HUES6 (cell line): Measurements from ENCODE around the gene DAB1.

Experiments
- H3K27ac ChIP-seq: 2 replicates; pipeline ENCODE4 v1.7.0; 2013; ENCODE audit warnings: low read depth, mild to moderate bottlenecking, low read length, inconsistent platforms
- H3K27me3 ChIP-seq: 2 replicates; pipeline ENCODE4 v1.6.1; 2013; ENCODE audit warnings: low read length; ENCODE audit not compliant: control insufficient read depth, insufficient read depth
- H3K36me3 ChIP-seq: 2 replicates; pipeline ENCODE4 v1.6.1; 2013; ENCODE audit warnings: low read length; ENCODE audit not compliant: control insufficient read depth, insufficient read depth
- H3K4me1 ChIP-seq: 2 replicates; pipeline ENCODE4 v1.6.1; 2013; ENCODE audit warnings: low read length; ENCODE audit not compliant: control insufficient read depth, insufficient read depth
- H3K4me3 ChIP-seq: 2 replicates; pipeline ENCODE4 v1.5.1; 2013; ENCODE audit warnings: low read depth, low read length
- H3K9ac ChIP-seq: one replicate; pipeline ENCODE4 v1.6.1; 2013; ENCODE audit warnings: mild to moderate bottlenecking, low read length
- H3K9me3 ChIP-seq: 2 replicates; pipeline ENCODE4 v1.6.1; 2013; ENCODE audit warnings: low read depth, low read length; ENCODE audit not compliant: control insufficient read depth, insufficient read depth

Gene DAB1

DNA sequence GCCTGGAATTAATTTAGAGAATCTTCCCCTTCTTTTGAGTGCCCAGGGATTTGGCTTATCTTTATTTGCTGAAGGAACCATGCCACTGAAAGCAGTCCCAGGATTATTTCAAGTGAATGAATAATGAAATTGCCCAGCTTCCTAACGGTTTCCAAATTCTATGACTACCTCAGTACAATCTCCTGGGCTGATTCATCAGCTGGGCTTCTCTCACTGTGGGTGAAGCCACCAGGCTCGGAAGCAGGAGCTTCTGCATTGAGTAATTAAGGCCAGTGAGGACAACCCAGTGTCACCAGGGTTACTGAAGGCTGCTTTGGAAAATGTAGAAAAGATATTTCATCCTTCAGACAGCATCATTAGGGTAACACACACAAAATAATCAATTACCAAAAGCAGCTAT is 169.8 kb downstream of the DAB1 start:
- Histone ChIP-seq H3K9me3 (peaks cover 8% of the 10 kb centered on the region), H3K27me3 (no peaks in the 10 kb centered on the region), H3K27ac (no peak overlapping the region), H3K9ac (no peak overlapping the region), H3K4me1 (no peaks in the 10 kb centered on the region), H3K4me3 (no peak overlapping the region), H3K36me3 (no peaks in the 10 kb centered on the region)

DNA sequence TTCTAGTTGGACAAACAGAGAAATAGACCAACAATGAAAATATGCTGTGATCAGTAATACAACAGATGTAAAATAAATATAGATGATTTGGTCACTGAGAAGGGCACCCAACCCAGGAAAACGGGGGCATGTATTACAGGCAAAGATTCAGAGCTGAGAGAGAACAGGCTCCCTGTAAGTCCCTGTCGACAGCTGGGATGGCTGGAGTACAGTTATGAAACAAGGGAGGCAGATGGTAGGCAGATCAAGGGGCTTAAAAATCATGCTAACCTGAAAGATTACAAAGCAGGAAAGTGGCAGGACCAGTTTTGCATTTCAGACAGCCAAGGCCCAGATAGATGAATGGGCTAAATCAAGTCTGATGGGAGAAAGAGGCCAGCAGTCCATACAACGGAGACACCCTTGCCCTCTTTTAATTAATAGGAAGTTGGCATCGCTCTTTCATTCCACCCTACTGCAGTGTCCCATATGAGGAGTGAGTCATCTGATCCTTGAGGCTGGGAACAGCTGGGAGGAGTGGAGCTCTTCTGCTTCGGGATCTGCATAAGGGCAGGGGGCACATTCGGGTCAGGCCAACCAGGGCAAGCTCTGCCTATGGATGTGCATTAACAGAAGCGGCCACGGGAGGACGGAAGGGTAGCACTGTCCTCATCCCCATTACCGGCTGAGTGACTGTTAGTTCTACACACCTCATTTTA is 171.1 kb downstream of the DAB1 start:
- Histone ChIP-seq H3K9me3 (peaks cover 6% of the 10 kb centered on the region), H3K27me3 (no peaks in the 10 kb centered on the region), H3K4me3 (no peak overlapping the region), H3K4me1 (no peaks in the 10 kb centered on the region), H3K27ac (no peak overlapping the region), H3K36me3 (no peaks in the 10 kb centered on the region), H3K9ac (no peak overlapping the region)

- H3K4me3 ChIP-seq: no peak overlapping the region
- H3K27me3 ChIP-seq: no peaks in the 10 kb centered on the region
- no peak overlapping the region for H3K9ac ChIP-seq
- H3K27ac ChIP-seq: no peak overlapping the region
- H3K4me1 ChIP-seq: no peaks in the 10 kb centered on the region
- H3K9me3 ChIP-seq: peaks cover 13% of the 10 kb centered on the region
- no peaks in the 10 kb centered on the region for H3K36me3 ChIP-seq
These were observed 173.8 kb downstream of the DAB1 start for GRCh38 chr1:57250021-57250420.

- Histone ChIP-seq H3K4me3 (no peak overlapping the region), H3K9ac (no peak overlapping the region), H3K27ac (no peak overlapping the region), H3K36me3 (no peaks in the 10 kb centered on the region), H3K9me3 (peaks cover 13% of the 10 kb centered on the region), H3K4me1 (no peaks in the 10 kb centered on the region), H3K27me3 (no peaks in the 10 kb centered on the region)
These were observed 174.3 kb downstream of the DAB1 start for GRCh38 chr1:57249511-57249910.

DNA sequence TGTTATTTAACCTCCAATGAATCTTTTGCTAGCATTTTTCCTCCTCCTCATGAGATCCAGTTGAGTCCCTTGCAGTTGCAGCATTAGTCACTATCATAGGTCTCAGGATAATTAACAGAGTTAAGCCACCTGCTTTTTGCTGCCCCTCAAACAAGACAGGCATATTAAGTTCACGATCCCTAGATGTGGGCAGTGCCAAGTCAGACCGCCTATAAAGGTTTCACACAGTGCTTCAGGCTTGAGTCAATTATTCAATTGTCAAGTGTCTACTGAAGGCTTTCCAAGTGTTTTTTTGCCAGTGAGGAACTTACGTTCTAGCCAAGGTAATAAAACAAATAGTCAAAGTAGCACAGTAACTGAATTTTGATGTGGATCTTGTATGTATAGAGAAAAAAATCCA is 175.0 kb downstream of the DAB1 start:
- Histone ChIP-seq H3K9me3 (peaks cover 13% of the 10 kb centered on the region), H3K4me3 (no peak overlapping the region), H3K9ac (no peak overlapping the region), H3K27me3 (no peaks in the 10 kb centered on the region), H3K4me1 (no peaks in the 10 kb centered on the region), H3K27ac (no peak overlapping the region), H3K36me3 (no peaks in the 10 kb centered on the region)

DNA sequence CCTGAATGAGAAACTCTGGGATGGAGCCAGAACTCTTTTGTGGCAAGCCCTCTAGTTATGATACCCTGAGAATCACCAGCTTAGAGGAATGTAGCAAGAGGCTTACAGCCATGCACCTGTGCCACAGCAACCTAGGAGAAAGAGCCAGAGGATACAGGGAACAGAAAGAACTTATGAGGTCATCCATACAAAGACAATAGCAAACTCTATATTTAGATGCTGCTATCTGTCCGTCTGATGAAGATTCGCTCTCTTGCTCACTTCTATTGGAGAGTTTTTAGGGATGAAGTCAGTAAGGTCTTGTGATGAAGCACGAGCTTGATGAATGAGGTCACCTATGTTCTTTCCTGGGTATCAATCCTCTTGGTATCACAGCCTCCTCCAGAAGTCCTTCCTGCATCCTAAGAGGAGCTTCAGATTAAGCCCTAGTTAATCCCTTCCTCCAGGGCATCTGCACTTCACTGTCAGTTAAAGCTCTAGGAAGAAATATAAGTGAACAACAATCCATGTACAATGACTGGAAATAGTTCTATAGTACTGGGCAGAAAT is 185.6 kb downstream of the DAB1 start:
- no peaks in the 10 kb centered on the region for H3K27me3 ChIP-seq
- no peaks in the 10 kb centered on the region for H3K9me3 ChIP-seq
- no peak overlapping the region for H3K27ac ChIP-seq
- no peak overlapping the region for H3K4me3 ChIP-seq
- H3K4me1 ChIP-seq: no peaks in the 10 kb centered on the region
- H3K36me3 ChIP-seq: no peaks in the 10 kb centered on the region
- no peak overlapping the region for H3K9ac ChIP-seq

- Histone ChIP-seq H3K4me3 (no peak overlapping the region), H3K27me3 (no peaks in the 10 kb centered on the region), H3K4me1 (no peaks in the 10 kb centered on the region), H3K27ac (no peak overlapping the region), H3K9me3 (no peaks in the 10 kb centered on the region), H3K36me3 (no peaks in the 10 kb centered on the region), H3K9ac (no peak overlapping the region)
These were observed 187.9 kb downstream of the DAB1 start for GRCh38 chr1:57235730-57236510.

- Histone ChIP-seq H3K4me1 (no peaks in the 10 kb centered on the region), H3K9me3 (no peaks in the 10 kb centered on the region), H3K4me3 (no peak overlapping the region), H3K27me3 (no peaks in the 10 kb centered on the region), H3K27ac (no peak overlapping the region), H3K9ac (no peak overlapping the region), H3K36me3 (no peaks in the 10 kb centered on the region)
These were observed 189.4 kb downstream of the DAB1 start for GRCh38 chr1:57234459-57234858.

DNA sequence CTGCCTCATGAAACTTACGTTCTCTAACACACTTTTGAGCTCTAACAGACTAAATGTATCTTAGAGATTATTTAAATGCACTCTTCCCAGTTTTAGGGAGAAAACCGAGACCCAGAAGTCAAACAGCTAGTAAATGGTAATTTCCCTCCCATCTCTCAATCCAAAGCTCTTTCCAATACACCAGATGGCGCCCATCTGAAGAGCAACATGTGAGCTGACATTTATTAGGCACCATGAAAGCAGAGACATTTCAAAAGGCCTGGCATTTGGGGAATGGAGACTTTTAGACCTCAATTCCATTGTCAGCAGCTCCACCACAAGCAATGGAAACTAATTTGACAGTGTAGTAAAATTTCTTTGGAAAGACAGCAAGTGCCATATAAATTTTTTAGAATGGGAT is 191.4 kb downstream of the DAB1 start:
- no peaks in the 10 kb centered on the region for H3K27me3 ChIP-seq
- H3K4me1 ChIP-seq: no peaks in the 10 kb centered on the region
- H3K27ac ChIP-seq: no peak overlapping the region
- no peaks in the 10 kb centered on the region for H3K9me3 ChIP-seq
- H3K4me3 ChIP-seq: no peak overlapping the region
- no peak overlapping the region for H3K9ac ChIP-seq
- no peaks in the 10 kb centered on the region for H3K36me3 ChIP-seq

DNA sequence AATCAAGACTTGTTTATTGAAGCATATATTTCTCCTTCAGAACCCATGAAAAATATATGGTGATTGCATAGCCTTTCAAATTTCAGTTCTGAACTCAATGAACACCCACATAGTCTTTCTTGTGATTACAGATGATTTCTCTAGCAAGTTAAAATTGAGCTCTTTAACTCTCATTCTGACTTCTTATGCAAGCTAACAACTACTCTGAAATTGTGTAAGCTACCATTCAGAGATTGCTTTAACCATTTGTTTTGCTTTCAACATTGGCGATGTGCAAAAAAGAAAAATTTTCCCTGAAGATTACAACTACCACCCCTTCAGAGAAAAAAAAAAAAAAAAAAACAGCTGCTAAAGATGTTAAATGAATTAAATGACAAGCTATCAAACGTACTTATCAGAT is 193.9 kb downstream of the DAB1 start:
- no peaks in the 10 kb centered on the region for H3K9me3 ChIP-seq
- H3K4me3 ChIP-seq: no peak overlapping the region
- H3K4me1 ChIP-seq: 0 out of 2 replicates have a peak, but pooled peaks cover 3% of the 10 kb centered on the region
- H3K27me3 ChIP-seq: no peaks in the 10 kb centered on the region
- no peak overlapping the region for H3K9ac ChIP-seq
- H3K27ac ChIP-seq: no peak overlapping the region
- no peaks in the 10 kb centered on the region for H3K36me3 ChIP-seq

DNA sequence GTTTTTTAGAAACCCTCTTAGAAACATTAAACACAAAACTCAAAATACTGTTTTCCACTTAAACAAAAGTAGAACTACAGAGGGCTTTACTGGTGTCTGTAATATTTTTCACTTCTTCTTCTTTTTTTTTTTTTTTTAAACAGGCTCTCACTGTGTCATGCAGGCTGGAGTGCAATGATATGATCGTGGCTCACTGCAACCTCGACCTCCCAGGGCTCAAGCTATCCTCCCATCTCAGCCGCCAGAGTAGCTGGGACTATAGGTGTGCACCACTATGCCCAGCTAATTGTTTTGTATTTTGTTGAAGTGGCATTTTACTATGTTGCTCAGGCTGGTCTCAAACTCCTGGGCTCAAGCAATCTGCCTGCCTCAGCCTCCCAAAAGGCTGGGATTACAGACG is 194.8 kb downstream of the DAB1 start:
- Histone ChIP-seq H3K9me3 (no peaks in the 10 kb centered on the region), H3K4me1 (peaks cover 10% of the 10 kb centered on the region; the same call in 1 of the 2 replicates), H3K27me3 (no peaks in the 10 kb centered on the region), H3K27ac (no peak overlapping the region), H3K4me3 (no peak overlapping the region), H3K9ac (no peak overlapping the region), H3K36me3 (no peaks in the 10 kb centered on the region)
